Measurements from ENCODE around the gene ABCA9.

The ABCA9 gene

DNA sequence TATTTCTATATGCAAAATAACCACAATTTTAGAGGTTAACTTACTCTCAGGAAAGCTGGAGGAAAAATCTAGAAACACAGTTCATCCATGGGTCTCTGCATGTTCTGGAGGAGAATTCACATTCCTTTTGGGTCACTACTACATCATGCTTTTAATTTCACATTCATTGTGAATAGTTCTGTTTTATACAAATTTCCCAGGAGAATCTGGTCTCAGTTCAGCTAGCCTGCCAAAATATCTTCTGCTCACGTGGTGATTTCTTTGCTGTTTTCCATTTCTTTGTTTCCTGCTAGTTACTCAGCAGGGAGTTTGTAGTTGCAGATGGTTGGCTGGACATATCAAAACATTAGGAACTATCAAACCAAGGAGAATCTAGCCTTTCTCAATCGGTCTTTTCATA, at the start of gene ABCA9:
TSS of gene ABCA9 (minus strand) at position 106 of the 400 bp plus-strand sequence. CDS start 9,801 bp downstream, outside the sequence.
- no peak within 1 kb of the TSS for H3K4me2 ChIP-seq (ENCODE audit: low read depth, low read length, poor library complexity, severe bottlenecking)
- H3K27ac ChIP-seq (ENCODE audit: low read depth, low read length): no peak within 1 kb of the TSS
- H3K9me3 ChIP-seq (ENCODE audit: insufficient read depth, low read length): no peaks in the 10 kb centered on the region
- no peak within 1 kb of the TSS for H3K9ac ChIP-seq (ENCODE audit: low read length)
- H4K20me1 ChIP-seq (ENCODE audit: low read depth, low read length): no peaks in the 10 kb centered on the region
- no peaks in the 10 kb centered on the region for H3K36me3 ChIP-seq (ENCODE audit: low read length)
- H2AFZ ChIP-seq (ENCODE audit: low read depth, low read length, severe bottlenecking): no peak within 1 kb of the TSS
- H3K27me3 ChIP-seq (ENCODE audit: low read length): no peaks in the 10 kb centered on the region
- H3K9me2 ChIP-seq (replicated peaks; ENCODE audit: insufficient read depth, low read length): no peaks in the 10 kb centered on the region
- TF ChIP-seq EZH2phosphoT487 (conservative IDR thresholded peaks at IDR 0.05; ENCODE audit: low read length) (no peak), CTCF (IDR thresholded peaks at IDR 0.05; ENCODE audit: insufficient read depth, low read length, poor library complexity, severe bottlenecking) (no peak)
- no peaks in the 10 kb centered on the region for H3K79me2 ChIP-seq (ENCODE audit: insufficient read depth, low read length)
- no peak within 1 kb of the TSS for H3K4me3 ChIP-seq (ENCODE audit: insufficient read depth, low read length, poor library complexity, severe bottlenecking)
- H3F3A ChIP-seq (ENCODE audit: insufficient read depth): no peaks in the 10 kb centered on the region

- H3K36me3 ChIP-seq (ENCODE audit: low read length): no peaks in the 10 kb centered on the region
- no peak overlapping the region for H3K27ac ChIP-seq (ENCODE audit: low read depth, low read length)
- H3K4me2 ChIP-seq (ENCODE audit: low read depth, low read length, poor library complexity, severe bottlenecking): no peak overlapping the region
- no peaks in the 10 kb centered on the region for H3F3A ChIP-seq (ENCODE audit: insufficient read depth)
- no peaks in the 10 kb centered on the region for H3K27me3 ChIP-seq (ENCODE audit: low read length)
- TF ChIP-seq CTCF (IDR thresholded peaks at IDR 0.05; ENCODE audit: insufficient read depth, low read length, poor library complexity, severe bottlenecking): no peak
- TF ChIP-seq EZH2phosphoT487 (conservative IDR thresholded peaks at IDR 0.05; ENCODE audit: low read length): no peak
- no peak overlapping the region for H3K9ac ChIP-seq (ENCODE audit: low read length)
- no peaks in the 10 kb centered on the region for H3K79me2 ChIP-seq (ENCODE audit: insufficient read depth, low read length)
- H3K4me3 ChIP-seq (ENCODE audit: insufficient read depth, low read length, poor library complexity, severe bottlenecking): no peak overlapping the region
- no peaks in the 10 kb centered on the region for H4K20me1 ChIP-seq (ENCODE audit: low read depth, low read length)
- no peaks in the 10 kb centered on the region for H3K9me3 ChIP-seq (ENCODE audit: insufficient read depth, low read length)
- H2AFZ ChIP-seq (ENCODE audit: low read depth, low read length, severe bottlenecking): no peak overlapping the region
- no peaks in the 10 kb centered on the region for H3K9me2 ChIP-seq (replicated peaks; ENCODE audit: insufficient read depth, low read length)
Measured at GRCh38 chr17:69105907-69106730, 45.4 kb upstream of the ABCA9 start.

GRCh38 chr17:69103557-69104233, 43.0 kb upstream of the ABCA9 start:
- no peaks in the 10 kb centered on the region for H3K27me3 ChIP-seq (ENCODE audit: low read length)
- no peaks in the 10 kb centered on the region for H3K9me2 ChIP-seq (replicated peaks; ENCODE audit: insufficient read depth, low read length)
- no peak overlapping the region for H3K9ac ChIP-seq (ENCODE audit: low read length)
- no peaks in the 10 kb centered on the region for H4K20me1 ChIP-seq (ENCODE audit: low read depth, low read length)
- no peaks in the 10 kb centered on the region for H3K9me3 ChIP-seq (ENCODE audit: insufficient read depth, low read length)
- no peak overlapping the region for H2AFZ ChIP-seq (ENCODE audit: low read depth, low read length, severe bottlenecking)
- H3K27ac ChIP-seq (ENCODE audit: low read depth, low read length): no peak overlapping the region
- no peak overlapping the region for H3K4me2 ChIP-seq (ENCODE audit: low read depth, low read length, poor library complexity, severe bottlenecking)
- H3F3A ChIP-seq (ENCODE audit: insufficient read depth): no peaks in the 10 kb centered on the region
- no peak overlapping the region for H3K4me3 ChIP-seq (ENCODE audit: insufficient read depth, low read length, poor library complexity, severe bottlenecking)
- TF ChIP-seq EZH2phosphoT487 (conservative IDR thresholded peaks at IDR 0.05; ENCODE audit: low read length): no peak
- no peak for TF ChIP-seq CTCF (IDR thresholded peaks at IDR 0.05; ENCODE audit: insufficient read depth, low read length, poor library complexity, severe bottlenecking)
- no peaks in the 10 kb centered on the region for H3K79me2 ChIP-seq (ENCODE audit: insufficient read depth, low read length)
- H3K36me3 ChIP-seq (ENCODE audit: low read length): no peaks in the 10 kb centered on the region

All from SU-DHL-6 (cell line).